K562 (cell line): Measurements from ENCODE around the gene OR6K3. TPM values are rescaled to one million over a fixed set of nuclear protein-coding genes. Genes with fewer than 3 reads are reported as not detected.

ENCODE experiments used
- HMBOX1 ChIP-seq: sonication (generic); IDR thresholded peaks from 2 replicates; pipeline ENCODE4 v1.6.1; 2016
- MTA2 ChIP-seq: fragments of 450-650 bp; IDR thresholded peaks from 2 replicates; pipeline ENCODE4 v1.6.1; 2016; ENCODE audit warnings: low read depth
- MTF1 ChIP-seq: fragments of 250-450 bp; sonication (Bioruptor Pico); IDR thresholded peaks from 2 replicates; pipeline ENCODE4 v1.9.0; 2021; ENCODE audit warnings: moderate library complexity, mild to moderate bottlenecking, inconsistent platforms, borderline replicate concordance
- NCOA1 ChIP-seq: fragments of 450-650 bp; IDR thresholded peaks from 2 replicates; pipeline ENCODE4 v1.6.1; 2016; ENCODE audit warnings: low read depth
- NCOA4 ChIP-seq: fragments of 450-650 bp; IDR thresholded peaks from 2 replicates; pipeline ENCODE4 v1.6.1; 2018; ENCODE audit warnings: mild to moderate bottlenecking; ENCODE audit not compliant: partially characterized antibody
- POLR2B ChIP-seq: fragments of 450-650 bp; IDR thresholded peaks from 2 replicates; pipeline ENCODE4 v1.6.1; 2018; ENCODE audit warnings: low read depth; ENCODE audit not compliant: partially characterized antibody
- SRSF3 ChIP-seq: fragments of 200-400 bp; formaldehyde crosslinking; IDR thresholded peaks from 2 replicates; pipeline ENCODE4 v1.6.1; 2016; ENCODE audit warnings: mild to moderate bottlenecking, low read length, moderate library complexity; ENCODE audit not compliant: insufficient read depth
- TARDBP ChIP-seq: fragments of 450-650 bp; IDR thresholded peaks from 2 replicates; pipeline ENCODE4 v1.6.1; 2016
- TGIF2 ChIP-seq: sonication (generic); formaldehyde crosslinking; IDR thresholded peaks from 2 replicates; pipeline ENCODE4 v1.8.1; 2022; ENCODE audit warnings: mild to moderate bottlenecking, missing genetic modification reagents, moderate library complexity
- ZNF318 ChIP-seq, 2 experiments: fragments of 450-650 bp; IDR thresholded peaks; 2 replicates each; pipeline ENCODE4 v1.6.1; 2016; ENCODE audit warnings: mild to moderate bottlenecking in 2 of 2, borderline replicate concordance in 1 of 2, low read depth in 1 of 2, moderate library complexity in 1 of 2
- ZNF41 ChIP-seq: fragments of 250-450 bp; sonication (Bioruptor Pico); conservative IDR thresholded peaks from 2 replicates; pipeline ENCODE4 v1.4.0; 2020; ENCODE audit warnings: mild to moderate bottlenecking
- polyA plus RNA-seq, 8 experiments: library from polyadenylated mRNA; depleted of rRNA in 4 of 8; stranded (reverse) in 5 of 8; unstranded in 3 of 8; fragments of >200 nt; fragmentation: Nextera tagmentation in 2 of 8; fragmentation: Illumina TruSeq in 1 of 8; extraction: Ambion mirVana in 2 of 8; extraction: Trizol in 1 of 8; gene quantifications; 2 replicates each; pipeline versions ENCODE4 v1.2.1 to v1.2.3, GENCODE V29; 2011 to 2014; ENCODE audit warnings: inconsistent platforms in 1 of 8, missing spikeins in 1 of 8
- total RNA-seq, 7 experiments: library from RNA; depleted of rRNA in 6 of 7; stranded (reverse); fragments of >200 nt in 6 of 7; fragmentation: Illumina TruSeq in 2 of 7; extraction: Trizol in 2 of 7; gene quantifications; 2 replicates each; pipeline versions ENCODE4 v1.2.1 to v1.2.3, GENCODE V29; 2011 to 2021; ENCODE audit warnings: low replicate concordance in 1 of 7
- TF ChIP-seq, protein P1 (sequence below): IDR thresholded peaks from 2 replicates; pipeline ENCODE4 v1.6.1; 2012; ENCODE audit warnings: low read depth, low read length, improper control_type of control experiment, borderline replicate concordance
- TF ChIP-seq, protein P2 (sequence below): fragments of 250-450 bp; sonication (Bioruptor Pico); IDR thresholded peaks from 2 replicates; pipeline ENCODE4 v1.5.0; 2021; ENCODE audit warnings: mild to moderate bottlenecking, moderate library complexity

The OR6K3 gene
- total and polyA plus RNA-seq, 9 of the 15 experiments (the other 6 are each of a cell fraction or from before 2014, with no cell fraction given): not detected

DNA sequence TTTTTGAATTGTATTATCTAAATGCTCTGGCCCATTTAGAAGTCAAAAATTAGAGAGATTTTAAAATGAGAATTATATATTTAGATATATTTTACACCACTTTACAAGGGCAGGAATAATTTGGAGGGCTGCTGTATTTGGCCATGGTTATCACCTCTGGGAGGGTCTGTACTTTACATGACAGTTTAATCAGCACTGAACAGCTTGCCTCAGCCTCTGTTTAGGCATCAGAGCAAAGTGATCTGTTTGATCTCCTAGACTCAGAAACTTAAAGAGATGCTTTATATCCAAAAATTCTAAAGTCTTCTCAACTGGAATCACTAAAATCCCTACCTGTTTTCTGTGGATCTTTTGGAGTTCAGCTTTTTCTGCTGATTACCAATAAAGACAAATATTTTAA, 28.6 kb downstream of the OR6K3 start (continued):
- TF ChIP-seq TARDBP (no peak), SRSF3 (no peak), MTF1 (CRISPR knock-in tag) (no peak), HMBOX1 (peak; percentile 46; the same call in 1 of the 2 replicates), MTA2 (peak; percentile 53), NCOA4 (no peak), ZNF41 (CRISPR knock-in tag) (no peak), NCOA1 (no peak), ZNF318 (IDR thresholded peaks at IDR 0.05; ENCODE audit: borderline replicate concordance in 1 of 2, low read depth in 1 of 2) (no peak), POLR2B (no peak), TGIF2 (CRISPR knock-in tag) (no peak)
- TF ChIP-seq, protein P1, sequence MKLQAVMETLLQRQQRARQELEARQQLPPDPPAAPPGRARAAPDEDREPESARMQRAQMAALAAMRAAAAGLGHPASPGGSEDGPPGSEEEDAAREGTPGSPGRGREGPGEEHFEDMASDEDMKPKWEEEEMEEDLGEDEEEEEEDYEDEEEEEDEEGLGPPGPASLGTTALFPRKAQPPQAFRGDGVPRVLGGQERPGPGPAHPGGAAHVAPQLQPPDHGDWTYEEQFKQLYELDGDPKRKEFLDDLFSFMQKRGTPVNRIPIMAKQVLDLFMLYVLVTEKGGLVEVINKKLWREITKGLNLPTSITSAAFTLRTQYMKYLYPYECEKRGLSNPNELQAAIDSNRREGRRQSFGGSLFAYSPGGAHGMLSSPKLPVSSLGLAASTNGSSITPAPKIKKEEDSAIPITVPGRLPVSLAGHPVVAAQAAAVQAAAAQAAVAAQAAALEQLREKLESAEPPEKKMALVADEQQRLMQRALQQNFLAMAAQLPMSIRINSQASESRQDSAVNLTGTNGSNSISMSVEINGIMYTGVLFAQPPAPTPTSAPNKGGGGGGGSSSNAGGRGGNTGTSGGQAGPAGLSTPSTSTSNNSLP: peak; percentile 73
- TF ChIP-seq, protein P2, sequence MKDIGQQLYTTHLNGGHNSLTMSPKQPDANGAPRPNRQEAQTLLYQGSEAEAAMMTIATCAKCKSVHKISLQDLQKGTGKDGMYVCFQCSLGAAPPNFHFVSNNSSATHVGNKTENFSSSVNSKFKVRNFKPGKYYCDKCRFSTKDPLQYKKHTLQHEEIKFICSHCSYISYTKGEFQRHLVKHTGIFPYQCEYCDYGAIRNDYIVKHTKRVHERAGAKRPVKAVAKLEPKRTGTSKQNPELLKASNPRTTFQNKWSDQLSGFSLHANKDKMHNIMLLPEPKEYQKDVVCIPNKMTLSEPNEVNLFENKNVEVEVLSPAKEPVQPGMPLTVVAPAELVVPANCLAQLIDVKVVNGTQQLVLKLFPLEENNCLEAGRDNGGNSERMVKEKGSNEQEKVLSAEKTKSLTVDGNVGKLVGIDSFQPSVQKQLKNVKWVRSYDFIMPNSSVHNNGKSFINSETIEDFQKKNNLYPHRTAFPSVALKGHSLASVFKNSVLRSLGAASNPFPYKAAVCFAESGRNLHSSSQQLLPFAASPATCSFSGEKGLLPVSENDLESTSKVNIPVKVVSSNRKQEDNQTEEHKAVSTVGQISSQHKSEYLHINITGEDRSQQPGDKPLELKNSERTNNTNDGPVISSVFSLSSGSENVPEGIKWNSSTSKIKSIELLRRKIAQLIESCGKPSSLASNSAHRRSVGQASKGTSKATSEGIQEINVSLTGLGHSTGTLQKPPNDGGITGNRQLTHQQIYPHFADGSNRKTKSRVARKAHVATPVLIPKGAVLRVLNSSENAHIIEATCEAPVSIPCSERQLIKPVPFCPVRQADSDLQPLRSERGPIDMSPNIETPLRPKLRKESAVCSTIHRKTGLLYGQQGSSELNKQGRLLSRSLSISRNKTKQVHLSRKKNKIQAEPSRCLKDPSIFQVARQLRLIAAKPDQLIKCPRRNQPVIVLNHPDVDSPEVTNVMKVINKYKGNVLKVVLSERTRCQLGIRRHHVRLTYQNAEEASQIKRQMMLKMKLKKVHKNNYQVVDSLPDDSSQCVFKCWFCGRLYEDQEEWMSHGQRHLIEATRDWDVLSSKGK (CRISPR knock-in tag): no peak
